ENCODE measurements around the gene GOLGA6A.

- no peak for TF ChIP-seq CTCF (IDR thresholded peaks at IDR 0.05; ENCODE audit: low read length)
- TF ChIP-seq EZH2 (IDR thresholded peaks at IDR 0.05; ENCODE audit: borderline replicate concordance, low read length): no peak
These were observed 50.3 kb downstream of the GOLGA6A start for GRCh38 chr15:74032046-74032445.

Measured in OCI-LY1 (cell line).